8988T (cell line): ENCODE results near the gene C2CD2.
"Not testable (repeated sequence)": the region's sequence is repeated elsewhere in the genome, so short reads cannot be mapped to it uniquely, and the experiment has no call there.

Experiments used
- DNase-seq: peaks from one replicate; pipeline ENCODE4 v3.0.0; 2011

The C2CD2 gene

GRCh38 chr21:41956926-41957729, 3.3 kb upstream of the C2CD2 start:
- no peak for DNase-seq

- no peak for DNase-seq
Observed at GRCh38 chr21:41955516-41955915, 1.7 kb upstream of the C2CD2 start.

- no peak for DNase-seq
Observed at GRCh38 chr21:41954654-41955499, 1.1 kb upstream of the C2CD2 start.

DNA sequence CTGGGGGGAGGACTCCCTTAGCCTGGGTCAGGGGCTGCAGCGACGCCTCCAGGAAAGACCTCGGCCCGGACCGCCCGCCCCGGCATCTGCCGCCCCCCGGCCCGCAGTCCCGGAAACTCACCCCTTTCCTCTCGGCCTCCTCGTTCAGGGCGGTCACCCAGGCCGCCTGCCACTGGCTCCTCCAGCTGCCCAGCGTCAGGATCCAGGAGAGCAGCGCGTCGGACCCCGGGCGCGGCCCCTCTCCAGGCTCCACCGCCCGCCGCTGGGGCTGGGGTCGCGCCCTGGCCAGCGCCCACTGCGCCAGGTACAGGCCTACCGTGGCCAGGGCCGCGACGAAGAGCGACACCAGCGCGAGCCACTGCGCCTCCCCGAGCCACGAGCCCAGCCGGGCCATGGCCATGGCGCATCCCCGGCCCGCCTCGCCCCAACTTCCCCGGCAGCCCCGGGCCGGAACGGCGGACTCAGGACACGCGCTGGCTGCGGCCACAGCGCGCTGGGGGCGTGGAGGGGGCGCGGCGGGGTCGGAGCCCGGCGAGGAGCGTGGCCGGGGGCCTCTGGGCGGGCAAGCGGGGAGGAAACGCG, 478 bp downstream of the C2CD2 start:
- peak; percentile 40 for DNase-seq

DNA sequence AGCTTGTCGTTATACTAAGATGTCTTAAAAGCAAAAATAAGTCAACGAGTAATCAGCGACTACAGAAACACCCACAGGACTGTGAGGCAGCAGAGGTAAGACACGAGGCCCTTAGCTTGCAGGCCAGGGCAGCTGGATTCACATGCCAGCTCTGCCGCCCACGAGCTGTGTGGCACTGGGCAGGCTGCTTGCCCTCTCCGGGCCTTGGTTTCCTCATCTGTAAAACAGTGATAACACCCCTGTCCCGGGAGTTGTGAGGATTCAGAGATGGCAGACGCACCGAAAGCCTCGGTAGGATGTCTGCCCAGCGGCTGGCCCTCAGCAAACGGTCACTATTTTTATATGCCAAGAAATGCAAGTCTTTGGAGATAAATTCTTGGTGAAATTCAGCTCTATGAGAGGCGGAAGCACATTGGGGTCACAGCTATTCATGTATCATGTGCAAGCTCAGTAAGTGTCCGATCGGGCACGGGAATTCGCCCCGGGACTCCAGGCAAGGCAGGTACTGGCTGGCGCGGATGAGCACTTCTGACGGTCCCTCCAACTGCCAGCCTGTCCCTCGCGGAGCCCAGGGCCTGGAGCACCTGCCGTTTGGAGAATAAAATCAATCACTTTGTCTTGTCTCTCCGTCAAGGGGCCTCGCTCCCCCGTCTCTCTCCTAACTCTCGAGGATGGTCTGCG, 1.1 kb downstream of the C2CD2 start:
- DNase-seq, result peak; percentile 52

DNA sequence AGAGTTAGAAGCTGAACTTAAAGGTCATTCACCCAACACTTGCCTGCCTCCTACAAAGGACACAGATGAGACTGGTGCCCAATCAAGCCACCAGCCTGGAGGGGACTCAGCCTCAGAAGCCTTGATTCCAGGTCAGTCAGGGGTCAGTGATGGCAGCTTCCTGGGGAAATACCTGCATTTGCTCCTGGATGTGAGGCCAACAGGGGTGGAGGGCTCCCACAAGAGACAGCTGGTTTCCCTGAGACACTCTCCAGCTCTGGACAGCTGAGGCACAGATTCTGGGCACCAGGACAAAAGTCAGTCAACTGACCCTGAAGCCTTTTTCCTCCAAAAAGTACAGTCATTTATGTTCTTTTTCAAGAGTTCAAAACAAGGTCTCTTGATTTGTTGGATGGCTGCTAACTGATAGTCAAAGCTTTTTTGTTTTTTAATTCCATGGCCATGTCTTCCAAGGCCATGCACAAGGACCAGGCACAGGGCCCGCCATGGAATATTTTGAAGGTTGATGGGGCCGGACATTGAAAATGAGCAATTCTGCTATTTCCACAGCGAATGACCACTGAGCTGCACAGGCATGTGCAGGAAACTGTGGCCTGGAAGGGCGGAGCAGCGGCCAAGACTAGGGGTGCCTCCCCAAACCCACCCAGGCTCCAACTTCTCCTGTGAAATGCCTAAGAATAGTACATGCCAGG, 1.8 kb downstream of the C2CD2 start:
- no peak for DNase-seq

GRCh38 chr21:41950941-41951351, 2.9 kb downstream of the C2CD2 start:
- DNase-seq, result no peak

- not testable (repeated sequence) for DNase-seq
Observed at GRCh38 chr21:41949631-41950030, 4.2 kb downstream of the C2CD2 start.

GRCh38 chr21:41948901-41949300, 4.9 kb downstream of the C2CD2 start:
- no peak for DNase-seq

- DNase-seq, result no peak
Observed at GRCh38 chr21:41948078-41948895, 5.5 kb downstream of the C2CD2 start.

DNA sequence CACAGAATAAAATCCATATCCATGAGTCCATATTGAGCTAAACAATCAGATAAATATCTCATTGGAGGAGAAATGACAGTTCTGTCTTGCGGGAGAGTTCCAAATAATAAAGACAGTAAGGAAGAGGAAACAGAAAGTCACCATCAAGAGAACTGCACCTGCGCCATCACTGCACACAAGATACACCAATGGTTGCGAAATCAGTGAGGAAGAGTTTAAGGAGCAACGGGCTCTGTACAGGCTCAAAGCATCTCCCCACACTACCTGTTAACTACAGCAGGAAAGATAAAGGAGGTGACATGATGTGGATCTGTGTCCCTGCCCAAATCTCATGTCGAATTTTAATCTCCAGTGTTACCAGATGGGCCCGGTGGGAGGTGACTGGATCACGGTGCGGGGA, 7.8 kb downstream of the C2CD2 start:
- DNase-seq, result no peak

GRCh38 chr21:41943851-41944250, 10.0 kb downstream of the C2CD2 start:
- DNase-seq, result no peak

DNA sequence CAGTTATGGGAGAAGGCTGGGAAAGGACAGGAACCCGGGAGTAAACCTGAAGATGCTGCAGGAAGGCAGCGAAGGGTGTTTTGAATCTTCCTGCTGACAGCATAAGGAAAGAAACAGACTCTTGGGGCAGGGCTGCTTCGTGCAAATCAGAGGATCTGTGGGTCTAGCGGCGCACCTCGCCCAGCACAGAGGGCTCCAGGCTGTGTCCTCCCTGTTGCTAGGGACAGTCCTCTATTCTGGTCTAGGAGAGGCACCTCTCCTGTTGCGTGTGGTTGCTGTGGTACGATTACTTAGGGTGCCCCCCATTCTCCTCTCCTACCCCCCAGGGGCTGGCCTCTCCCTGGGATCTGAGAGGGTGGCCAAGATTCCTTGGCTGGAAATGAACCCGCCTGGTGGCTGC, 11.4 kb downstream of the C2CD2 start:
- DNase-seq, result no peak

DNA sequence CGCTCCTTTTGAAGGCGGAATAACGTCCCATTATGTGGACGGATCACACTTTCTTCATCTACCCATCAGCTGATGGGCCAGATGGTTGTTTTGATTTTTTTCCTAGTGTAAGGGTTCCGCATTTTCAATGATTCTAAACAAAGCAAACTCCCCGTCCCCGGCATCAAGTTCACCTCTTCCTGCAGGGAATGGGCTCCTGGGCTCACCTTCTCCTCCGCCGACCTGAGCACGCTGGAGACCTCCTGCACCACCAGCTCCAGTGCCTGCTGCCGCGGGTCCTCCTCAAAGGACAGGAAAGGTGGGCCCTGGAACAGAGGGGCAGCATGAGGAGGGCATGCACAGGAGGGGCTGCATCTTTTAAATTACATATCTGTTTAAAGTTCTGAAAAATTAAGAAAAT, 11.9 kb downstream of the C2CD2 start:
- DNase-seq, result no peak

DNA sequence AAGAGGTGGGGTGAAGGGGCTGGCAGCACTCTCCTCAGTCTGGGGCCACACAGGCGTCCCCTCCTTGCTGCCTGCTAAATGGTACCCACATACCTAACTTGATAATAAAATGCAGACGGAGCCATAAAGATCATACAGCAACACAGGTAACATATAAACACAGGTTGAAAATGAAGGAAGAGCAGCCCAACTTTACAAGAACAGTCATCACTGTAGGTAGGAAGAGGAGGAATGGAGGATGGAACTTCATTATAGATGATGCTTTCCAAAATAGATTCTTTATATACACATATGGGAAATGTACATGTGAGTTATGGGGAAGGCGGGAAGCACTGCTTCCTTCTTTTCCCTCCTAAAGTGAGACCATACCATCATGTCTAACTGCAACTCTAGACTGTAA, 13.4 kb downstream of the C2CD2 start:
- no peak for DNase-seq

GRCh38 chr21:41939391-41939790, 14.4 kb downstream of the C2CD2 start:
- no peak for DNase-seq

DNA sequence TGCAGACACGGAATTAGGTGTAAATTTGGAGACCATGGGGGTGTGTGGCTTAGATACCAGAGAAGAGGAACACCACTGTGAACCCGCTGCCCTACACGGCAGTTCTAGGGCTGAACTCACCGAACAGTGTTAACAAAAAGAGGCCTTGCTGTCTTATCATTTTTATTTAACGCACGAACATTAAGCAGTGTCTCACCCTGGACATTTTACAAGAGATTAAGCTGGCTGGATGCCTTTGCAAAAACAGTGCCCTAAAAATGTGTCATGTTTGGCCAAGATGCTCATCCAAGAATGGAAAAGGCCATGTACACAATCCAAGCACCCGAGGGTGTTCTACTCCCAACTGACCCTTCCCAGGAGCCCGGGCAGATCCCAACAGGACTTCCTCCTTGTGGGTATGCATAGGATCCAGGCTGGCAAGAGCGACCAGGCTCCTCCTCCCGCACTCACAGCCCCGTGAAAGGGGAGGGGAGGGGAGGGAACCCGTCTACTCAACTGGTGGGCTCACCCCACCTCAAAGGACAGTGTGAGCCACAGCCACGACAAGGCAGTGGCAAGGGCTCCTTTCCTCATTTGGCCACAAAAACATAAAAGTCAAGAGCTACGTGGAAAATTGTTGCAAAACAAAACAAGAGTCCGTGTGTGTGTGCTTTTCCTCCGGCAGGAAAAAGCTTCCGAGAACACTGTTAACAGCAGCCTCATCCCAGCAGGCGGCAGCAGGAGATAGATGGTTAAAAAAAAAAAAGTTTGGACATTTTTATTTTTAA, 20.3 kb downstream of the C2CD2 start:
- DNase-seq, result no peak

- no peak for DNase-seq
Observed at GRCh38 chr21:41932576-41933312, 21.1 kb downstream of the C2CD2 start.

DNA sequence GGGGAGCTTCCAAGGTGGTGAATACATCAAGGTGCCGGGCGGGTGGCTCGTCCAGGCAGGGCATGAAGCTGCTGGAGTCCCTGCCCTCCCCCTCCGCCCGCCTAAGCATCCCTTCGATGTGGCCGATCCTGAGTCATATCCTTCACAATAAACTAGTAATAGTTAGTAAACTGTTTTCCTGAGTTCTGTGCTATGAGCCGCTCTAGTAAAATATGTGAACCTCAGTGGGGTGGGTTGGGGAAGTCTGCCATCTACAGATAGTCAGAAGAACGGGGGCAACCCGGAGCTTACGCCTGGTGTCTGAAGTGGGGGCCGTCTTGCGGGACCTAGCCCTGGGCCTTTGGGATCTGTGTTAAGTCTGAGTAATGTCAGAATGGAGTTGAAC, 21.6 kb downstream of the C2CD2 start:
- peak; percentile 43 for DNase-seq

DNA sequence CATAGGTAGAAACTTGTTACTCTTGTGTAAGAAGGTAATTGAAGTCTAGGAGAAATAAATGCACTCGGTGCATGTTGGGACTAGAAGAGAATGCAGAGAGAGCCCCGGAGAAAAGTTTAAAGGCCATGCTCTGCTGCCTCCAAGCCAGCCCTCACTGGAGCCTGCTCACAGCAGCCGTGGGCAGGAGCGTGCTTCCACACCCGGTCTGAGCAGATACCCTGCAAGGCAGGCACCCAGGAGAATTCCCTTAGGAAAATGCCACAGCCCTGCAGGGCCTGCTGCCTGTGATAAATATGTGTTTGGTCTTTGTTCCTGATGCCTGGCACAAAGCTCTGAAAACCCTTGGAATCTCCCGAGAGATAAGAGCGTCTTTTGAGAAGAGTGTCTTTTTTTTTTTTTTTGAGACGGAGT, 22.8 kb downstream of the C2CD2 start:
- no peak for DNase-seq
